CD4-positive, alpha-beta memory T cell (primary cell): ENCODE data around the gene MED15. TPM values are rescaled to one million over a fixed set of nuclear protein-coding genes. Genes with fewer than 3 reads are reported as not detected.

Source experiments
- CTCF ChIA-PET: fragments of 350-600 bp; sonication (Branson Sonifier 250); formaldehyde crosslinking; loops from one replicate; lab custom pipeline; 2021; ENCODE audit warnings: inconsistent platforms; ENCODE audit not compliant: partially characterized antibody; lab: Charles Lee
- POLR2A ChIA-PET: fragments of 350-600 bp; sonication (Branson Sonifier 250); formaldehyde crosslinking; loops from one replicate; lab custom pipeline; 2021; ENCODE audit not compliant: partially characterized antibody; lab: Charles Lee
- DNase-seq, 5 donors: peaks; one replicate each; pipeline versions ENCODE4 v3.0.0 to v3.0.0-alpha.2; 2020 to 2022; ENCODE audit warnings: mixed read lengths in 1 of 5
- H3K27ac ChIP-seq: one replicate; pipeline ENCODE4 v1.7.0; 2013; ENCODE audit warnings: low read depth, low read length
- H3K27me3 ChIP-seq: 2 replicates; pipeline ENCODE4 v1.7.0; 2013; ENCODE audit warnings: mild to moderate bottlenecking, low read length, moderate library complexity; ENCODE audit not compliant: insufficient read depth
- H3K36me3 ChIP-seq: 2 replicates; pipeline ENCODE4 v1.7.0; 2013; ENCODE audit warnings: mild to moderate bottlenecking, low read length, moderate library complexity; ENCODE audit not compliant: insufficient read depth
- H3K4me1 ChIP-seq: 2 replicates; pipeline ENCODE4 v1.7.0; 2013; ENCODE audit warnings: mild to moderate bottlenecking, low read length, moderate library complexity; ENCODE audit not compliant: insufficient read depth
- H3K4me3 ChIP-seq, 2 donors: one replicate each; pipeline ENCODE4 v1.7.0; 2013; ENCODE audit warnings: low read length in 2 of 2, mild to moderate bottlenecking in 1 of 2
- H3K9me3 ChIP-seq, 2 donors: one replicate each; pipeline ENCODE4 v1.7.0; 2013; ENCODE audit warnings: low read length in 2 of 2, control low read depth in 1 of 2; ENCODE audit not compliant: control insufficient read depth in 1 of 2
- H3K27ac Mint-ChIP-seq, 7 donors: one replicate each; pipeline ENCODE4 v1.8.0; 2020 to 2021; ENCODE audit warnings: mixed read lengths in 7 of 7, mild to moderate bottlenecking in 6 of 7, inconsistent platforms in 3 of 7, moderate library complexity in 3 of 7
- H3K27me3 Mint-ChIP-seq, 2 donors: one replicate each; pipeline ENCODE4 v1.8.0; 2020 to 2021; ENCODE audit warnings: mixed read lengths in 2 of 2
- H3K36me3 Mint-ChIP-seq, 2 donors: one replicate each; pipeline ENCODE4 v1.8.0; 2020 to 2021; ENCODE audit warnings: mixed read lengths in 2 of 2, inconsistent platforms in 1 of 2, mild to moderate bottlenecking in 1 of 2
- H3K4me1 Mint-ChIP-seq, 4 donors: one replicate each; pipeline ENCODE4 v1.8.0; 2020 to 2021; ENCODE audit warnings: mixed read lengths in 4 of 4, mild to moderate bottlenecking in 1 of 4
- H3K4me3 Mint-ChIP-seq, 8 donors: one replicate each; pipeline ENCODE4 v1.8.0; 2020 to 2021; ENCODE audit warnings: mixed read lengths in 8 of 8, mild to moderate bottlenecking in 7 of 8, moderate library complexity in 6 of 8, inconsistent platforms in 3 of 8
- H3K9me3 Mint-ChIP-seq, 8 donors: one replicate each; pipeline ENCODE4 v1.8.0; 2020 to 2021; ENCODE audit warnings: mixed read lengths in 8 of 8, mild to moderate bottlenecking in 5 of 8, inconsistent platforms in 3 of 8, moderate library complexity in 1 of 8
- intact Hi-C: fragments of 100-400 bp; cut with micrococcal nuclease; formaldehyde crosslinking; loops from one replicate; pipeline ENCODE4 v1.15.1; 2023
- polyA plus RNA-seq, 2 donors: library from polyadenylated mRNA; unstranded; fragments of 300-500 nt; fragmentation: Illumina TruSeq; gene quantifications; one replicate each; pipeline ENCODE4 v1.2.3, GENCODE V29; 2021
- total RNA-seq, 2 experiments: library from RNA; stranded (reverse); gene quantifications; one replicate each; pipeline ENCODE4 v1.2.3, GENCODE V29; 2021

Gene MED15
- total and polyA plus RNA-seq, 4 experiments from 2014 or later: 15.6 to 237 (median 156) TPM

DNA sequence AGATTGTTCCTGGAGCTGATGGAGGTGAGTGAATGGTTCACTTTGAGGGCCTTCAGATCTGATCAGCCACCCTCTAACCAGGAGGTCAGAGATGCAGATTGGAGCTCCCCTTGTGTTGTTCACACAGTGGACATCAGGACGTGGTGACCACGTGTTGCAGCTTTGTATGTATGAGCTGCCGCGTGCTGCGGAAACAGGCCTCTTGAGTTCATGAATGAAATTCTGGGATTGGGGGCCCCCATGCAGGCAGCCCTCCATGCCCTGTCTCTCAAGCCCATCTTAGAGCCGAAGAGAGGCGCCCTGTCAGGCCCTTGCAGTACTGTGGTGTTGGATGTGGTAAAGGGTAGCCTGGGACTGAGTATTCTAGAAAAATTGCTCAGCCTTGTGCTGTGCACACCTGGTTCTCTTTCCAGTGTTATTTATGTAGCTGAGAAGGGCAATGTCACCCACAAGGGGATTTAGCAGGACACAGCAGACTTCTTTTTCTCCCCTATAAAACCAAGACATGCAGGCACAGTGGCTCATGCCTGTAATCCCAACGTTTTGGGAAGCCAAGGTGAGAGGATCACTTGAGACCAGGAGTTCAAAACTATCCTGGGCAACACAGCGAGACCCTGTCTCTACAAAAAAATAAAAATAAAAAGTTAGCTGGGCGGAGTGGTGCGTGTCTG lies 64.9 kb downstream of the MED15 start:
- DNase-seq: no peak
- peaks cover 74% of the 10 kb centered on the region for H3K36me3 ChIP-seq
- H3K36me3 Mint-ChIP-seq: peaks cover 46 to 72% of the 10 kb centered on the region in 2 donors
- peak overlapping the region in 4 of 8 donors; percentile 25 to 66 (median 46) for H3K4me3 Mint-ChIP-seq
- H3K27ac Mint-ChIP-seq: peak overlapping the region in 3 of 7 donors; percentile 88 to 99 (median 97)
- peaks cover 68% of the 10 kb centered on the region for H3K4me1 ChIP-seq
- H3K27me3 ChIP-seq: no peaks in the 10 kb centered on the region
- intact Hi-C loops: no loop called here
- H3K4me1 Mint-ChIP-seq: peaks cover 39 to 91% (median 54%) of the 10 kb centered on the region in 4 donors
- CTCF ChIA-PET: interaction anchor here (0.6 to 14.7 kb wide), 20 partner anchors 8 to 154 kb away, joined by 3 to 374 read pairs (median 6); partner anchors contain the start of genes KLHL22 and MED15
- no peaks in the 10 kb centered on the region for H3K27me3 Mint-ChIP-seq
- H3K27ac ChIP-seq: no peak overlapping the region
- H3K4me3 ChIP-seq: no peak overlapping the region
- H3K9me3 Mint-ChIP-seq: no peaks in the 10 kb centered on the region
- POLR2A ChIA-PET: interaction anchor here (0.9 to 13.9 kb wide), 8 partner anchors 8 to 154 kb away, joined by 3 to 650 read pairs (median 8); partner anchors contain the start of gene MED15
- no peaks in the 10 kb centered on the region for H3K9me3 ChIP-seq

DNA sequence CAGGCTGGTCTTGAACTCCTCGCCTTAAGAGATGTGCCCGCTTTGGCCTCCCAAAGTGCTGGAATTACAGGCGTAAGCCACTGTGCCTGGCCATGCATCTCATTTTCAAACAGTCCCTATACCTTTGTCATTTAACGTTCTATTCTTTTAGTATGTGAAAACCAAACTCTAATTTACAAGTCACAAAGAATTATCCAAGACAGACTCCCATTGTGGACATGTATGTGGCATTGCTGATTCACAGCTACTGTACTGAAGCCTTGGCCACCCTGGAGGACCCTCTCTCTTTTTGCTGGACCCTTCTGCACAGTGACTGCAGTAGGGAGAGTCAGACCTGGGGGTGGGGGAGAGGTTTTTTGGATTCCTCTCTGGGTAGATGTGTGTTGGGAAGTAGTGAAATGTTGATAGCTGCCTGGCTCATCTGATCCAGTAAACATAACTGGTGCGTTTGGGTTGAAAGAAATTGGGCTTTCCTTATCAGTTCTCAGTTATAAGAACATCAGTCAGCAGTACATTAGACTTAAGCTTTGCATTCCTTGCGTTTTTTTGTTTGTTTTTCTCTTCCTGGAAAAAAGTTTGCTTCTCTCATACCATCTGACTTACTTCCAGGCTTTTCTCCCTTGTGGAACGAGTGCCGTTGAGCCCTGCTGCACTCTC lies 65.9 kb downstream of the MED15 start:
- Mint-ChIP-seq H3K4me3 (no peak overlapping the region), H3K27me3 (no peaks in the 10 kb centered on the region), H3K4me1 (peaks cover 35 to 89% (median 49%) of the 10 kb centered on the region in 4 donors), H3K27ac (peak overlapping the region in 6 of 7 donors; percentile 15 to 79 (median 48)), H3K36me3 (peaks cover 45 to 76% of the 10 kb centered on the region in 2 donors), H3K9me3 (no peaks in the 10 kb centered on the region)
- POLR2A ChIA-PET: interaction anchor here (1.4 to 13.9 kb wide), 4 partner anchors 7 to 66 kb away, joined by 4 to 650 read pairs (median 12); partner anchors contain the start of gene MED15
- Histone ChIP-seq H3K36me3 (peaks cover 75% of the 10 kb centered on the region), H3K4me1 (peaks cover 62% of the 10 kb centered on the region), H3K27me3 (no peaks in the 10 kb centered on the region), H3K9me3 (no peaks in the 10 kb centered on the region), H3K4me3 (no peak overlapping the region), H3K27ac (no peak overlapping the region)
- CTCF ChIA-PET: interaction anchor here (0.6 to 14.7 kb wide), 6 partner anchors 9 to 155 kb away, joined by 3 to 374 read pairs (median 15); partner anchors contain the start of gene MED15
- no peak for DNase-seq
- intact Hi-C loops: no loop called here

DNA sequence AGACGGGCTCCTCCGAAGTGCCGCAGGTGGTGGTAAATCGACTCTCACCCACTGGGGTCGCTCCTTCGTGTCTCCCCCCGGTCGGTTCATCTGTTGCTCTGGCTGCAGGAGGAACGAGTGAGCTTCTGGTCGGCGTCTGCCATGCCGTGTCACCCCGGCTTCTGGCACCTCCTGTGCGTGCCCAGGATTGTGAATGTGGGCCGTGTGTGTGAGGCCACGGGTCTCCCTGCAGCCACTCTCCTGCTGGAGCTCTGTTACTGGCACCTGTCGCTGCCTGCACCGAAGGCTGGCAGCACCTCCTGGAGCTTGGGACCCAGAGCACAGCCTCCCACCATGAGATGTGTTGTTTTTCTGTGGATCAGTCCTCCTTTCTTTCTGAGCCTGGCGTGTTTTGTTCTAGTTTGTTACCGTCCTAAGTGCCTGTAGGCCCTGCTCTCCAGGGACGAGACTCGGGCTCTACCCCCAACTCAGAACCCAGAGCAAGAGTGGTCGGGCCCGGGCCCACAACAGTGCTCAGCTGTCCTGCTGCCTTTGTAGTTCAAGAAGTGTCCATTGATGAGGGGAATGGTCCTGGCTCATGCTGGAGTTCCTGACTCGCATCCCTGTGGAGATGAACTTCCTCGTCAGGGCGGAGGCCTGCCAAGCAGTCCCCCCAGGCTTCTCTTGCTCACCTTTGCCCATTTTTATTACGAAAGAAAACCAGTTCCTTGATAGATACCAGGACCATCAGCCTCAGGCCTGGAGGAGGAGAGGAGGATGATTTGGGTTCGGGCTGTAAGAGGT lies 66.6 kb downstream of the MED15 start:
- Mint-ChIP-seq H3K9me3 (no peaks in the 10 kb centered on the region), H3K27me3 (no peaks in the 10 kb centered on the region), H3K4me1 (peaks cover 29 to 88% (median 43%) of the 10 kb centered on the region in 4 donors), H3K36me3 (peaks cover 50 to 76% of the 10 kb centered on the region in 2 donors), H3K27ac (peak overlapping the region in 4 of 7 donors; percentile 15 to 70 (median 36)), H3K4me3 (no peak overlapping the region)
- Histone ChIP-seq H3K27ac (no peak overlapping the region), H3K36me3 (peaks cover 75% of the 10 kb centered on the region), H3K4me1 (peaks cover 55% of the 10 kb centered on the region), H3K4me3 (no peak overlapping the region), H3K9me3 (no peaks in the 10 kb centered on the region), H3K27me3 (no peaks in the 10 kb centered on the region)
- ChIA-PET POLR2A (interaction anchor here (1.1 to 13.9 kb wide), 5 partner anchors 8 to 110 kb away, joined by 3 to 650 read pairs (median 4); no protein-coding TSS in a partner anchor), CTCF (interaction anchor here (0.6 to 14.7 kb wide), 4 partner anchors 10 to 156 kb away, joined by 4 to 374 read pairs (median 15); no protein-coding TSS in a partner anchor)
- intact Hi-C loops: no loop called here
- no peak for DNase-seq

DNA sequence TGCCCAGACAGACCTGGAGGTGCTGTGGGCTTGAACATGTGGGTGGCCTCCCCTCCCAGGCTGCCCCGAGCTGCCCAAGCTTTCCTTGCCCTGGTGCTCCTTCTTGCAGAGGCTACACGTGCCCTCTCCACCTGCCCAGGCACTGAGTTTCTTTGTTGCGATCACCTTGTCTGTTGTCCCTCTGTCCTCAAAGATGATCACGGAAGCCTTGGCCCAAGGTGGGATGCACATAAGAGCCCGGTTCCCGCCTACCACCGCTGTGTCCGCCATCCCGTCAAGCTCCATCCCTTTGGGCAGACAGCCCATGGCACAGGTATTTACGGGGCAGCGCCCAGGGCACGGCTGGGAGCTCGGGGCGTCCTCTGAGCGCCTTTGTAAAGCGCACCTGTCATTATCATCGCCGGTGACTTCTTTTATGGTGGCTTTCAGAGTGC lies 67.5 kb downstream of the MED15 start:
- CTCF ChIA-PET: interaction anchor here (0.6 to 14.7 kb wide), 5 partner anchors 11 to 119 kb away, joined by 3 to 374 read pairs (median 4); no protein-coding TSS in a partner anchor
- H3K27ac ChIP-seq: no peak overlapping the region
- Mint-ChIP-seq H3K36me3 (peaks cover 49 to 77% of the 10 kb centered on the region in 2 donors), H3K27ac (peak overlapping the region in 2 of 7 donors; percentile 50 to 84), H3K9me3 (peaks cover 0 to 1% (median 0%) of the 10 kb centered on the region in 8 donors), H3K4me3 (no peak overlapping the region), H3K4me1 (peaks cover 22 to 88% (median 37%) of the 10 kb centered on the region in 4 donors), H3K27me3 (no peaks in the 10 kb centered on the region)
- H3K4me1 ChIP-seq: peaks cover 48% of the 10 kb centered on the region
- DNase-seq: no peak
- POLR2A ChIA-PET: interaction anchor here (1.1 to 3.6 kb wide), 3 partner anchors 9 to 111 kb away, joined by 3 to 13 read pairs (median 4); no protein-coding TSS in a partner anchor
- peaks cover 83% of the 10 kb centered on the region for H3K36me3 ChIP-seq
- intact Hi-C loops: no loop called here
- no peaks in the 10 kb centered on the region for H3K27me3 ChIP-seq
- no peak overlapping the region for H3K4me3 ChIP-seq
- H3K9me3 ChIP-seq: no peaks in the 10 kb centered on the region

DNA sequence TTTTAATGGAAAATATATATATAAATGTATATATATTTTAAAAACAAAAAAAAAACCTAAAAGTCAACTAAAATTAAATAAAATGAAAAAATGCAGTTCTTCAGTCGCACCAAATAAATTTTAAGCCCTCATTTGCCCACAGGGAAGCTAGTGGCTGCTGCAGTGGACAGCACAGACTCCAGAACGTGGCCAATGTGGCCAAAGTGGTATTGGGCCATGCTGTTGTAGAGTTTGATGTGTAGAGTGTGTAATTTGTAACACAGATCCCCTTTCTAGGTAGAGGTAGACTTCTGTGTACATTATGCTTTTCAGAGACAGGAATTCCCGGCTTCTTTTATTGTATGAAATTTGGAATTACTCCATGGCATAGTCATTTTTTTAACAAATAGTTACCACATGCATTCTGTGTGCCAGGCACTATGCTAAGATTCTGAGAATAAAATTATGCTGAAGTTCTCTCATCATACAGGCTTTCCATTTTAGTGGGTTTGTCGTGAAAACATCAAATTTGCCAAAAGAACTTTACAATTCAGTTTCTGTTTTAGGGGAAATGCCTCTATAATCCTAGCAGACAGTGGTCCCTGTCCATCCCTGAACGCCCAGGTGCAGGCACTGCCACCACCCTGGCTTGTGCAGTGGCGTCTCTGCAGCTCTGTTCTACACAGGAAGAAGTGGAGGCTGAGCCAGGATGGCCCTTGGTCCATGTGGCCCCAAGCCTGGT lies 68.5 kb downstream of the MED15 start:
- peaks cover 47% of the 10 kb centered on the region for H3K4me1 ChIP-seq
- Mint-ChIP-seq H3K4me3 (no peak overlapping the region), H3K9me3 (peaks cover 0 to 1% (median 0%) of the 10 kb centered on the region in 8 donors), H3K27me3 (no peaks in the 10 kb centered on the region), H3K4me1 (peaks cover 22 to 89% (median 38%) of the 10 kb centered on the region in 4 donors), H3K36me3 (peaks cover 56 to 82% of the 10 kb centered on the region in 2 donors), H3K27ac (peak overlapping the region in 3 of 7 donors; percentile 22 to 91 (median 90))
- intact Hi-C loops: no loop called here
- CTCF ChIA-PET: interaction anchor here (0.6 to 14.7 kb wide), 6 partner anchors 12 to 120 kb away, joined by 3 to 374 read pairs (median 4); no protein-coding TSS in a partner anchor
- POLR2A ChIA-PET: interaction anchor here (1.3 to 3.6 kb wide), 3 partner anchors 10 to 19 kb away, joined by 3 to 13 read pairs (median 7); no protein-coding TSS in a partner anchor
- no peak overlapping the region for H3K4me3 ChIP-seq
- peaks cover 85% of the 10 kb centered on the region for H3K36me3 ChIP-seq
- H3K27ac ChIP-seq: no peak overlapping the region
- H3K27me3 ChIP-seq: no peaks in the 10 kb centered on the region
- DNase-seq: no peak
- no peaks in the 10 kb centered on the region for H3K9me3 ChIP-seq

DNA sequence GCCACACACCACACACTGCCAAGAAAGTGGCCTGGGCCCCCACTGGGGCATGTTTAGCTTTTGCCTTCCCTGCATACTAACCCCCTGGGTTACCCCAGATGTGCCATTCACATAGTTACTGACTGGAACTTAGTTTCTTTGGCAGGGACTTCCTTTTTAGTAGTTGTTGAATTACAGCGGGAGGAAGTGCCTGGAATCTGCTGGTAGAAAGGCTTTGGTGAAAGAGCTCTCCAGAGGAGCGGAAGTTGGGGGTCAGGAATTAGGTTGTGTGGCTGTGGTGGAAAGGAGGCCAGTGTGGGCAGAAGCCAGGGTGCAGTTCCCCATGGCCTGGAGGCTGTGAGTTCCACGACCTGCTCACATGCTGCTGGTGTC lies 69.0 kb downstream of the MED15 start:
- H3K27ac Mint-ChIP-seq: peak overlapping the region in 4 of 7 donors; percentile 64 to 91 (median 84)
- peaks cover 51 to 80% of the 10 kb centered on the region in 2 donors for H3K36me3 Mint-ChIP-seq
- H3K4me1 Mint-ChIP-seq: peaks cover 19 to 89% (median 33%) of the 10 kb centered on the region in 4 donors
- H3K27ac ChIP-seq: no peak overlapping the region
- CTCF ChIA-PET: interaction anchor here (0.6 to 0.9 kb wide), 2 partner anchors 25 to 84 kb away, joined by 3 read pairs; no protein-coding TSS in a partner anchor
- H3K4me3 Mint-ChIP-seq: peak overlapping the region in 3 of 8 donors; percentile 32 to 86 (median 69)
- H3K27me3 Mint-ChIP-seq: no peaks in the 10 kb centered on the region
- H3K4me1 ChIP-seq: peaks cover 42% of the 10 kb centered on the region
- intact Hi-C loops: no loop called here
- H3K9me3 ChIP-seq: no peaks in the 10 kb centered on the region
- H3K36me3 ChIP-seq: peaks cover 84% of the 10 kb centered on the region
- no peaks in the 10 kb centered on the region for H3K27me3 ChIP-seq
- no peak overlapping the region for H3K4me3 ChIP-seq
- peak in 1 of 5 donors; percentile 22 for DNase-seq
- H3K9me3 Mint-ChIP-seq: peaks cover 0 to 1% (median 0%) of the 10 kb centered on the region in 8 donors
- POLR2A ChIA-PET: interaction anchor here (2.1 to 3.6 kb wide), 2 partner anchors 10 to 19 kb away, joined by 7 to 13 read pairs; no protein-coding TSS in a partner anchor
